Occipital lobe (tissue), 2 donors: ENCODE data around the gene CPZ. TPM values are rescaled to one million over a fixed set of nuclear protein-coding genes. Genes with fewer than 3 reads are reported as not detected.
"Not testable (repeated sequence)": the region's sequence is repeated elsewhere in the genome, so short reads cannot be mapped to it uniquely, and the experiment has no call there.

Source experiments
- DNase-seq: peaks from one replicate; lab custom pipeline; 2025; lab: John Stamatoyannopoulos, UW
- total RNA-seq: library from RNA; depleted of rRNA; stranded (reverse); fragments of >200 nt; gene quantifications from one replicate; pipeline ENCODE4 v1.2.3, GENCODE V29; 2014

CPZ gene
- total RNA-seq, 1 donor from 2014 or later: 3.9 TPM

DNA sequence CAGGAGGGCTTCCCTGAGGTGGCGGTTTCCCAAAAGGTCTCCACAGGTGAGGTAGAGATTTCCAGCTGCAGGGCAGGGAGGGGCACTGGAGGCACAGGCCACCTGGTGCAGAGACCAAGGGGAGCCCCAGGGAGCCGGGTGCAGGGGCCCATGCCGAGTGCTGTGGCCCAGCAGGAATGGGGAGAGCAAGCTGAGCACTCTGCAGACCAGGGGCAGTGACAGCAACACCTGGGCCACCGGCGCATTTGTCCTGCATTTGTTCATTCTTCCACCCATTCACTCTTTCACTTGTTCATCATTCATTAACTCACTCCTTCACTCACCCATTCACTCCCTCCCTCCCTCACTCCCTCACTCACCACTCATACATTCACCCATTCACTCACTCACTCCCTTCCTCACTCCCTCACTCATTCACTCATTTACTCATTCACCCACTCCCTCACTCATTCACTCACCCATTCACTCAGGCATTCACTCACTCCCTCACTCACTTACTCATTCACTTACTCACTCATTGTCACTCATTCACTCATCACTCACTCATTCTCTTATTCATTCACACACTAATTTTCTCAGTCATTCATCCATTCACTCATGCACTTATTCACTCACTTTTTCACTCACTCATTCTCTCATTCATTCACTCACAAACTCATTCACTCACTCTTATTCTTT, 16.3 kb downstream of the CPZ start:
- DNase-seq: no peak

DNA sequence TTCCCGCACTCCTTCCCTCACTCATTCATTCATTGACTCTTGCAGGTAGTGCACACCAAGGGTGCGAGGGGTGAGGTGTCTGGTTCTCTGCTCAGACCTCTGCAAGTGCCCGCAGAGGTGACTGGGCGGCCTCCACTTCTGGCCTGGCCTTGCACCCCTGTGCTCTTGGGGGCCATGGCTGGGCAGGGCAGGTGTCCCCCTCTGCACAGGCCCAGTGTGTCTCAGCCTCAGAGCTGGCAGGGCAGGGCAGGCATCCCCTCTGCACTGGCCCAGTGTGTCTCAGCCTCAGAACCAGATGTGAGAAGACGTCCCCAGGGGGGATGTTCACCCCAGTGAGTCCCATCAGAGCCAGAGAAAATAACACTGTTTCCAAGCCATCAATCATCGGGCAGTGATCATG, 16.8 kb downstream of the CPZ start:
- DNase-seq: no peak

DNA sequence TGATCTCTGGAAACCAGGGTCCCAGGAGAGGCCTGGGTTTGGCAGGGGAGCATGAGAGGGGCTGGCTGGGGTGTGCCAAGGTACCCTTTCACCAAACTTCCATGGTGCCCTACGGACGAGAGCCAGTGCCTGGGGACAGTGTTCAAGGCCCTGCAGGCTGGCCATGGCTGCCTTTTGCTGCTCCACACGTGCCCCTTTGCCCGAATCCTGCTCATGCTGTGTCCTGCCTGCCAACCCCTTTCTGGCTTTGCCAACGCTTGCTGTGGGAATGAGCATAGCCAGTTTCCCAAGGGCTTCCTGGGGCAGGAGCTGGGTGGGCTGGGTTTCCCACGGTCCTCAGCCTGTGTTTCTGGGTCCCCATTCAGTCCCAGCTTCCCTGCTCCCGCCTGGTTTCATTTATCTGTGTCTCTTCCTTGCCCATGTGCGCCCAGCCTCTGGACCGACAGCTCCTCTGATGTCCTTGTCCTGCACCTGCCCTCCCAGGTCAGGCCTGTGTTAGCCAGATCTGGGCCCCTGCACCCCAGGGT, 17.3 kb downstream of the CPZ start:
- no peak for DNase-seq

DNA sequence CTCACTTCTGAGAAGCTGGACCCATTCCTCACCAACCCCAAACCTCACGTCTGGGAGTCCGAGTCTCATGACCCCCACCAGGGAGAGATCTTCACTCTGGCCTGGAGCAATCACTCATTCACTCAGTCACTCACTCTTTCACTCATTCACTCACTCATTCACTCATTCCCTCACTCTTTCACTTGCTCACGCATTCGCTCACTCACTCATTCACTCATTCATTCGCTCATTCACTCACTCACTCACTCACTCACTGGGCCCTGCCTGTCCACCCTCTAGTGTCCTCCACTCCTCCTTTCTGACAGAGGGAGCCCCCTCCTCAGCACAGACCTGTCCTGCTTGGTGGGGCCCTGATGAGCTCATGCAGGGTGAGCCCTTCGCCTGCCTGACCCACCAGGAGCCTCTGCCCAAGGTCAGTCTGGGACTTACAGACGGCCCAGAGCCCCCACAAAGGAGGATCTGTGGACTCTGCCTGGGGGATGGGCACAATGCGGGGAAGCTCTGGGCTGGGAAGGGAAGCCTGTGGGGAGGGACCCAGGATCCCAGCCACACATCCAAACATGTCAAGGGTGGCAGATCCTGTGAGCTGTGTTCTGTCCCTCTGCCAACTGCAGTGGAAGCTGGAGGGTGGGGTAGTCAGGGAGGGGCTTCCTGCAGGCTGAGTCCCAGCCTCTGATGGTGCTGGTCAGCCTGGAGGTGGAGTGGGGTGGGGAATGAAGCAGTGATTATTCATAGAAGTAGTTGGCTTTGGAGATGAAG, 18.5 kb downstream of the CPZ start:
- no peak for DNase-seq

DNA sequence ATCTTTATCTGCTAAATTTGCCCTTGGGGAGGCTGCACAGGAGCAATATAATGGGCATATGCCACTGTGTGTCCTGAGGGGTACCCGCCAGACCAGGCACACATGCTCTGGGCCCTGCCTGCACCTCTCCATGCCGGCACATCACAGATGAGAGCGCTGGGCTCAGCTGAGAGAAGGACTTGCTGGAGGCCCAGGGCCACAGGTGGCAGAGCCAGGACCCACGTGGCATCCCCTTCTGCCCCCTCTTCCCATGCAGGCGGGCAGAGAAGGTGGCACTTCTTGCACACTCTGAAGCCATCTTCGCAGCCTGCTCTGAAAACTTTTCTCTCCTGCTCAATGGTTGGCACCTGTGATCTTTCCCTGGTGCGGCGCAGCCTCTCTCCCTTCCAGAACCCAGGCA, 20.1 kb downstream of the CPZ start:
- DNase-seq: no peak

DNA sequence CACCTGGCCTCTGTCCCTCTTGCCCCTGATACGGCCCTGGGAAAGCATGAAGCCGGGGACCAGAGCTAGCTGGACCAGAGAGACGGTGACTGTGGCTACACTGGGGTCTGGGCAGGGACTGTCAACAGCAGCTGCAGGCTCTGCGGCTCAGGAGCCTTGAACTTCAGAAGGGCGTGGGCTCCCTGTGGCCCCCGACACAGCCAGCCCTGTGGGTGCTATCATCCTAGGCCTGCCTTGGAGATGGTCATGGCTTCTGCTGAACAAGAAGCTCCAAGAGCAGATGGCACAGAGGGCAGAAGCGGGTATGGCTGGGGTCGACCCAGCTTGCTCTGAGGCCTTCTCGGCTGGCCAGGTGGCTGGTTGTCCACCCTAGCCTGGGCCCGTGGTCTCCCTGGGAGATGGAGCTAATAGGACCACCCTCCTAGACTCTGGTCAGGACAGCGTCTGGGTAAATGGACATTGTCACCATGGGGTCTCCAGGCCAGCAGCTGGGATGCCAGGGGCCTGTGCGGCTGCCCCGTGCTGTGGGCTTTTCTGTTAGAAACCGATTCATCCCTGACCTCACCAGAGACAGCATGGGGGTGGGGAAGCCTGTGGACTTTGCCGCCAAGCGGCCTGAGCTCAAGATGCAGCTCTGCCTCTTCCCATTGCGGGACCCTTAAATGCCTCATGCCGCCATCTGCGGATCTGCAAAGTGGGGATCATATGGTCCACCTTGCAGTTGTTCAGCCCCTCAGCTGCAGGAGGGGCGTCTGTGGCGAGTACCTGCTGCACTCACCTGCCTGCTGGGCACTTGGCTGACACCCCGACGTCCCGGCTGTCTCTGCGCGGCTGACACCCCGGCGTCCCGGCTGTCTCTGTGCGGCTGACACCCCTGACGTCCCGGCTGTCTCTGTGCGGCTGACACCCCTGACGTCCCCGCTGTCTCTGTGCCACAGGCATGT, 21.1 kb downstream of the CPZ start:
- DNase-seq: no peak

DNA sequence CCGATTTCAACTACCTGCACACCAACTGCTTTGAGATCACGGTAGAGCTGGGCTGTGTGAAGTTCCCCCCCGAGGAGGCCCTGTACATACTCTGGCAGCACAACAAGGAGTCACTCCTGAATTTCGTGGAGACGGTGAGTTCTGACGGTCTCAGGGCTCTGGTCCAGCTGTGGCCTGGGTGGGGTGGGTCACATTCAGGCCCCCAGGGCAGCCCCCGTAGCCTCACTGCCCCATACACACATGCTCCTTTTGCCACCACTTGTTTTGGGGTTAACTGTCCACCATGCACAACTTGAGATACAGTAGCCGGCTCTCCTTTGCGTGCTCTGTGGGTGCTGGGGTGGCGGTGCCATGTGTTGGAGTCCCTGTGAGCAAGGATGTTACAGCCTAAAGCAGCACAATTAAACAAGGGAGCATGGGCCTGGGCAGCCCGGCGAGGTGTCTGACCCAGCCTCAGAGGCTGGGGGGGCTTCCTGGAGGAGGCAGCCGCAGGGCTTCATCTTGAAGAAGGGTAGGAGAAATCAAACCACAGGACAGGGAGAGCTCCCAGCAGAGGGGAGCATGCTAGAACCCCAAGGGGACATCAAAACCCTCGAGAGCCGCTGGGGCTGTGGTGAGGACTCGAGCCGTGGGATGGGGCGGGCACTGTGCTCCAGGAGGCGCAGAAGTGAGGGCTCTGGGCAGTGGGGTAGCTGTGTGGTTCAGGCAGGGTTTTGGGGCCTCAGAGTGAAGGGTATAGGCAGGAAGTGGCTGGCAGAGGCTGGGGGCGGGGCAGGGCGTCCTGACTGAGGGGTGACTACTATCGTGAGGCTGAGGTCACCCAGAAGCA, 22.0 kb downstream of the CPZ start:
- DNase-seq: no peak

DNA sequence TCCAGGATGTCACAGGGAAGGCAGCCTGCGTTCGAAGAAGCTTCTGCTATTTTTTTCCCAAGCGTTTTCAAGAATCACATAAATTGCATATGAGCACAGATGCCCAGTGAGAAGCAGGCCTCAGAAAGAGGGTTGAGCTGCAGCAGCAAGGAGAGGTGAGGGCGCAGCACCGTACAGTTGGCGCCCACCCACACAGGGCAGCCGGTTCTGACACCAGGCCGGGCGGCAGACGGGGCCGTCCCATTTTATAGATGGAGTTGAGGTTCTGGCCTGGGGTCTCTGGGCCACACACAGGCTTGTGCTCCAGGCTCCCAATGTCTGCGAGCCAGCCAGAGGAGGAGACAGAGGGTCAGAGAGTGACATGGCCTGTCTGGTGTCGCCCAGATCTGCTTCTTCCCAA, 22.8 kb downstream of the CPZ start:
- DNase-seq: no peak

DNA sequence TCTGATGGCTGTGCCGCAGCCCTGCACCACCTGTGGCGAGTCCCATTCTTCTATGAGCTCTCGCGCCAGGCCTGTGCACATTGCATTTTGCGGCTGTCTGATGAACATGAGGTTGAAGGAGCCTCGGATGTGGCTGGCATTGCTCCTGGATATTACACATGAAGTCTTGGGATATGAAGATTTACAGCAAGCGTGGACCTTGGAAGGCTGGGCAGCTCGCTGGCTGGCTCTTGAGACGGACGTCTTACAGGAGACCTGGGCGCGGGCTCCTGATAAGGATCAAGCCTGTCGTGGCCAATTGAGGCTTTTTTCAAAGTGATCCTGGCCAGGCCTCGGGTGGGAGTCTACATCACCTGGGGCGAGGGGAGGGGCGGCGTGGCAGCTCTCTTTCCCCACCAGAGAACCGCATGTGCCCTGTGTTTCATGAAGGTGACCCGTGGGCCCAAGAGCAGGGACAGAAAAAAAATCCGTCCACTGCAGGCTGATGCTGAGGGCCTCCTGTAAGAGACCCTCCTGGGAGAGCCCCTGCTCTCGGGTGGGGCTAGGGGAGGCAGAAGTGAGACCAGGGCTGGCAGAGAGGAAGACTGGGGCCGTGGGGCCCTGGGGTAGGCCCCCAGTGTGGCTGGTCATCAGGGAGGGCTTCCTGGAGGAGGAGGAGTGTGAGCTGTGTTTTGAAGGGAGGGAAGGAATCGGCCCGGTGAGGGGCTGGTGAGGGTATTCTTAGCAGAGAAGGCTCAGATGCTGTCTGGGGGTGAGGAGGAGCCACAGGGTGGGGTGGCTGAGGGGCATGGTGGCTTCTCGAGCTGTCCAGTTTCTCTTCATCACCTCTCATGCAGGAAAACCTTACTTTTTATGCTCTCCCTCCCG, 23.6 kb downstream of the CPZ start:
- no peak for DNase-seq

DNA sequence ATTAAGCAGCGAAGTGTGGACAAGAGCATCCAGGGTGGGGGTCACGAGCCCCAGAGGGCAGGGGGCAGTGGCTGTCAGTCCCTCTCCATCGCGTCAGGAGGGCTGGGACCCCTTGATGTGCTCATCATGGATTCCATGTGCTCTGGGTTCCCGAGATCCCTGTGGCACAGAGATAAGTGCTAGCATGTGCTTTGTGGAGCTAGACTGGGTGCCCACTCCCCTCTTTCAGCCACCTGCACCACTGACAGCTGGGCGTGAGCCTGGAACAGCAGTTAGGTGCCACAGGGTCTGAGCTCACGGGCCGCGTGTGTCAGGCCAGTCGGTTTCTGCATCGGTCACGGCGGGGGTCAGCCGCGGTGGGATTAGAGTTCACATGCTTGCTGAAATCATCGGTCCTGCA, 24.3 kb downstream of the CPZ start:
- no peak for DNase-seq

DNA sequence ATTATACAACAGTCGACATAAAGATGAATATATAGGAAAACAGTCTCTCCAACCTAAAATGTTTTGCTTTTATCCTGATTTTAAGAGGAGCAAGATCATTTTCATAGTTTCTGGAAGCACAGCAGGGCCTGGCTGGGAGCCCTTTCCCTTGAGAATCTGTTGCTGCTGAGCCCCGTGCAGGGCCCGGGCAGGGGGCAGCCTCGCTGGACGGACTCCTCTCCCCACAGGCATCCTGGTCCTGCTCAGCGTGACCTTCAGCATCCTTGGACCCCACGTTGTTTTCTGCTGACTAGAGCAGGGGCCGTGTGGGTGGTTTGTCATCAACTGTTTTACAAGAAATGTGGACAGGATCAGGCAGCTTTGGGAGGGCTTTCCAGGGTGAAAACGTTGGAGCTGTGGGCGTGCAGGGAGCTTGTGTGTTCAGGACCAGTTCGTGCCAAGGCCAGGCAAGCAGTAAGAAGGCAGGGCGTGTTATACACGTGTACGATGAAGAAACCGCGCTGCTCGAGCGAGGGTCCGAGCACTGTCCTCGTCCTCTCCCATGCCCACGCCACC, 25.0 kb downstream of the CPZ start:
- no peak for DNase-seq

DNA sequence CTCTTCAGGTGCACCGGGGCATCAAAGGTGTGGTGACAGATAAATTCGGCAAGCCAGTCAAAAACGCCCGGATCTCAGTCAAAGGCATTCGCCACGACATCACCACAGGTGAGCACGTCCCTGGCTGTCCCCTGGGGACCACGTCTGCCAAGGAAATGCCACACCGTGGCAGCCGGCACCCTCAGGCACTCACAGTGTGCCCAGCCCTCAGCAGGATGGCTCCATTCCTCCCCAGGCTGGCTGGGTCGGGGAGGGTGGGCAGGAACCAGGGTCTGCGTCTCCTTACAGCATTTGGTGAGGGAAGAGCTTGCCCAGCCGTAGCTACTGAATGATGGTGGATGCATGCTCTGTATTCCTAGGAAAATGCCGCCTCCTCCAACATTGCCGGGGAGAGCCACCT, 25.9 kb downstream of the CPZ start:
- no peak for DNase-seq

DNA sequence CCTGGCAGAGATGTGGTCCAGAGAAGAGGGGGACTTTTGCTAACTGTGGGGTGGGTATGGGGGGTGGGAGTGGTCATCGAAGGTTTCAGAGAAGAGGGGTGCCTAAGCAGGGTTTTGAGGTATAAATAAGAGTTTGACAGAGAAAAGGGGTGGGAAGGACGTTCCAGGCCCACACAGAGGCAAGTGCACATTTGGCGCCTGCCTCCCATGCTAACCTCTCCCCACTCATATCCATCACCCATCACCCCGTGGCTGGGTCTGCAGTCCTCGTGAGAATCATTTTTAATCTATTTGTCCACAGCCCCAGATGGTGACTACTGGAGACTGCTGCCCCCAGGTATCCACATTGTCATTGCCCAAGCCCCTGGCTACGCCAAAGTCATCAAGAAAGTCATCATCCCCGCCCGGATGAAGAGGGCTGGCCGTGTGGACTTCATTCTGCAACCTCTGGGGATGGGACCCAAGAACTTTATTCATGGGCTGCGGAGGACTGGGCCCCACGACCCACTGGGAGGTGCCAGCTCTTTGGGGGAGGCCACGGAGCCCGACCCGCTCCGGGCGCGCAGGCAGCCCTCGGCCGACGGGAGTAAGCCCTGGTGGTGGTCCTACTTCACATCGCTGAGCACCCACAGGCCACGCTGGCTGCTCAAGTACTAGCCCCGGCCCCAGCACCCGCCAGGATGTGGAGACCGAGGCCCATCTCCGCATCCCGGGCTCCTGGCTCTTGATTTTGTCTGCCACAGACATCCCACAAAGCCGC, 26.6 kb downstream of the CPZ start:
- no peak for DNase-seq

DNA sequence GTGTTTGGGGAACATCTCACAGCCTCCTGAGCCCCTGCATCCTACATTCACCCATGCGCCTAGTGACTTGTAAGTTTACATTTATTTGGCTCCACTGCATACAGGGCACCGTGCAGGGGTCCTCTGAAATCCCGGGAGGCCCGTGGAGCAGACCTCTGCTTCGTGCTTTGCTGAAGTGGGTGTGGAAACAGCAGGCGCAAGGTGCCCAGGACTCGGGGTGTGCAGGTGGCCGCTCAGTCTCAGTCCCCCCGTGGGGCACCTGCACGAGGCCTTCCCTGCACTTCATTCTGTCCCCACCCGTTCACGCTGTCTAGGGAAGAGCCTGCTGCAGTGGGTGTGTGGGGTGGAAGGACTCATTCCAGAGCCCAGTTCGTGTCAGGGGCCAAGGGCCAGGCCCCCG, 28.6 kb downstream of the CPZ start:
- DNase-seq: not testable (repeated sequence)

DNA sequence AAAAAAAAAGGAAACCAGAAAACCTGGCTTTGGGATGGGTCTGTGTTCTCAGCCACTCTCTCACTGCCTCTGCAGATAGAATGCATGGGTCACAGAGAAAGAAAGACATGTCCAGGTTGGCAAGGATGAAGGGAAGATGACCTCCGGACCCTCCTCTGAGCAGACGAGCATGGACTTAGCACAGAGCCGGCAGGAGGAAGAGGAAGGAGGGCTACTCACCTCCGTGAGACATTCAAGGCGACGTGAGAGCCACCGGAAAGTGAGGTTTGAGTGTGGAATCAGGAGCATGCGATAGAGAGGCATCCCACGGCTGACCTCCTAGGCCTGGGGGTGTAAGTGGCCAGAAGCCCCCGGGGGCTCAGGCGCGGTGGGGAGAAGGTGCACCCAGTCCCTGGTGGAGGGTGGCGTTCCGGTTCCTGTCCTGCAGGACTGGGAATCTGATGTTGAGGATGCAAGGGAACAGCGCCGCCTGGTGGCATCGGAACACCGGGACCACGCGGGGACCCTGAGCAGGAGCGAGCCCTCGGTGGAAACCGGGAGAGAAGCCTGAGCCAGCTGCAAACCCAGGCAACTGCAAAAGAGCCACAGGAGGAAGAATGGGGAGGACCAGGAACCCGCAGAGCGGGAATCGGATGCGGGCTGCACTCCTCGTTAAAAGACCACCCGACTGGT, 32.2 kb downstream of the CPZ start:
- DNase-seq: not testable (repeated sequence)

DNA sequence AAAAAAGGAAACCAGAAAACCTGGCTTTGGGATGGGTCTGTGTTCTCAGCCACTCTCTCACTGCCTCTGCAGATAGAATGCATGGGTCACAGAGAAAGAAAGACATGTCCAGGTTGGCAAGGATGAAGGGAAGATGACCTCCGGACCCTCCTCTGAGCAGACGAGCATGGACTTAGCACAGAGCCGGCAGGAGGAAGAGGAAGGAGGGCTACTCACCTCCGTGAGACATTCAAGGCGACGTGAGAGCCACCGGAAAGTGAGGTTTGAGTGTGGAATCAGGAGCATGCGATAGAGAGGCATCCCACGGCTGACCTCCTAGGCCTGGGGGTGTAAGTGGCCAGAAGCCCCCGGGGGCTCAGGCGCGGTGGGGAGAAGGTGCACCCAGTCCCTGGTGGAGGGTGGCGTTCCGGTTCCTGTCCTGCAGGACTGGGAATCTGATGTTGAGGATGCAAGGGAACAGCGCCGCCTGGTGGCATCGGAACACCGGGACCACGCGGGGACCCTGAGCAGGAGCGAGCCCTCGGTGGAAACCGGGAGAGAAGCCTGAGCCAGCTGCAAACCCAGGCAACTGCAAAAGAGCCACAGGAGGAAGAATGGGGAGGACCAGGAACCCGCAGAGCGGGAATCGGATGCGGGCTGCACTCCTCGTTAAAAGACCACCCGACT, 37.8 kb downstream of the CPZ start:
- not testable (repeated sequence) for DNase-seq

DNA sequence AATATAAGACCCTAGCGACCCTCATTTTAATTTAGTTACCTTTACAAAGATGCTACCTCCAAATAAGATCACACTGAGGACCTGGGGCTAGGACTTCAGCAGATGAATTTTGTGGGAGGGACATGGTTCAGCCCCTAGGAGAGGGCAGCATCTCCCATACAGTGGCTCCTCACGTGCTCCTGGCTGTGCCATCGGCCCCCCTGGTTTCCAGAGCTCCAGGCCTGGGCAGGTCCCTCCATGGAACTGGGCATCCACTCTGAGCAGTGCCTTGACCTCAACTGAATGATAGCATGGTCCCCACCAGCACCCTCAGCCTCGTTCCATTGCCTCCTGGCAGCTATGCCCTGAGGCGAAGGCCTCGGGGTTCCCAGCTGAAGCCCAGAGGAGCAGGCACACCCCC, 39.3 kb downstream of the CPZ start:
- DNase-seq: not testable (repeated sequence)

DNA sequence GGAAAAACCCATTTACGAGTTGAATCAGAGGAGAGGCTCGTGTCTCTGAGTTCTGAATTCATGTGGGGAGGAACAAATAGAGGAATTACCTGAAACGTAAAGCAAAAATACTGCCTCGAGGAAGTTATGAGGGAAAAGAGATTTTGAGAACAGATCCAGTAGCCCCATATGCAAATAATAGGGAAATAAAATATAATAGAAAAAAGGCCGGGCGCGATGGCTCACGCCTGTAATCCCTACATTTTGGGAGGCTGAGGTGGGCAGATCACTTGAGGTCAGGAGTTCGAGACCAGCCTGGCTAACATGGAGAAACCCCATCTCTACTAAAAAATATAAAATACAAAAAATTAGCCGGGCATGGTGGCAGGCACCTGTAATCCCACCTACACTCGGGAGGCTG, 42.2 kb downstream of the CPZ start:
- not testable (repeated sequence) for DNase-seq
